Epithelial cell of proximal tubule (primary cell): ENCODE results near the gene MRPS11. TPM values are rescaled to one million over a fixed set of nuclear protein-coding genes. Genes with fewer than 3 reads are reported as not detected.

Source experiments
- DNase-seq: peaks from one replicate; pipeline ENCODE4 v3.0.0-alpha.2; 2011; ENCODE audit warnings: low read depth
- H3K4me3 ChIP-seq: 2 replicates; pipeline ENCODE4 v1.5.1; 2011; ENCODE audit warnings: low read depth, mild to moderate bottlenecking, low read length
- total RNA-seq: library from RNA; depleted of rRNA; stranded (reverse); fragments of >200 nt; gene quantifications from 2 replicates; pipeline ENCODE4 v1.2.3, GENCODE V29; 2015
- TF ChIP-seq, protein P1 (sequence below): conservative IDR thresholded peaks from 2 replicates; pipeline ENCODE4 v1.5.1; 2012; ENCODE audit warnings: low read depth, mild to moderate bottlenecking, low read length

MRPS11 gene
- 32.3 and 48.6 TPM in 2 replicates for total RNA-seq

DNA sequence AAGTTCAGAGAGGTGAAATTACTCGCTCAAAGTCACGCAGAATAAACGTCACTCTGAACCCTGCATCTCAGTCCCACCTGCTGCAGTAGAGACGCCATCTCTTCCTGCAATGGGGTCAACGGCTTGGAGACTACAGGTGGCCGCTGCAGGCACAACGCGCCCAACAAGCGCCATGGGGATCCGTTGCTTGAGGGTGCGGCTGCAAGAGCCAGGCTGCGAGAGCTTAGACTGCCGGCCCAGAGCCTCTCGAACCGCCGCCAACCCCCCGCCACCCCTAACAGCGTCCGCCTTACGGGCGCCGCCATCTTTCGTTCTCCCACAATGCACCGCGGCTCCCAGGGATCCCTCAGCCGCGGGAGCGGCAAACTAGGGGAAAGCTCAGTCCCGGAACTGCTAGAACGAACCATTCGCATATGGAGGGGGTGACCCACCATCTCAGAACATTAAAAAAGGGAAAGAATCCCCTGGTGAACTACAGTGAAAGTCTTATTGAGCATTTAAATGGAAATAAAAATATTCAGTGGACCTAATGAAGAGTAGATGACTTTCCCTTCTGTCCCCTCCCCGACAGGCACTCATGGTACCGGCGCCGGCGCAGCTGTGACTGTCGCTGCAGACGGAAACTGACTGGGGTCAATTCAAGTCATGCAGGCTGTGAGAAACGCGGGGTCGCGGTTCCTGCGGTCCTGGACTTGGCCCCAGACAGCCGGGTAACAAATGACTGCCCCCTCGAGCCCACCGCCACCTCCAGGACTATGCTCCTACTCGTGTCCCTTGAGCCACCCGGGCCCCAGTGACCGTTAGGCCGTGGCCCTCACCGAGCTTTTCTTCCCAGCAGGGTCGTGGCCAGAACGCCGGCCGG is at the start of gene MRPS11, which contains the start of gene MRPL46:
Gene MRPS11, plus strand, starts transcription at position 636 of the 862 bp plus-strand sequence. Its CDS starts 10 bp downstream, at position 646.
Gene MRPL46, minus strand, starts transcription at position 316 of the 862 bp plus-strand sequence. Its CDS starts 11 bp downstream, at position 305.
- TF ChIP-seq, protein P1, sequence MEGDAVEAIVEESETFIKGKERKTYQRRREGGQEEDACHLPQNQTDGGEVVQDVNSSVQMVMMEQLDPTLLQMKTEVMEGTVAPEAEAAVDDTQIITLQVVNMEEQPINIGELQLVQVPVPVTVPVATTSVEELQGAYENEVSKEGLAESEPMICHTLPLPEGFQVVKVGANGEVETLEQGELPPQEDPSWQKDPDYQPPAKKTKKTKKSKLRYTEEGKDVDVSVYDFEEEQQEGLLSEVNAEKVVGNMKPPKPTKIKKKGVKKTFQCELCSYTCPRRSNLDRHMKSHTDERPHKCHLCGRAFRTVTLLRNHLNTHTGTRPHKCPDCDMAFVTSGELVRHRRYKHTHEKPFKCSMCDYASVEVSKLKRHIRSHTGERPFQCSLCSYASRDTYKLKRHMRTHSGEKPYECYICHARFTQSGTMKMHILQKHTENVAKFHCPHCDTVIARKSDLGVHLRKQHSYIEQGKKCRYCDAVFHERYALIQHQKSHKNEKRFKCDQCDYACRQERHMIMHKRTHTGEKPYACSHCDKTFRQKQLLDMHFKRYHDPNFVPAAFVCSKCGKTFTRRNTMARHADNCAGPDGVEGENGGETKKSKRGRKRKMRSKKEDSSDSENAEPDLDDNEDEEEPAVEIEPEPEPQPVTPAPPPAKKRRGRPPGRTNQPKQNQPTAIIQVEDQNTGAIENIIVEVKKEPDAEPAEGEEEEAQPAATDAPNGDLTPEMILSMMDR = no peak
- no peak for DNase-seq
- H3K4me3 ChIP-seq = peak within 1 kb of the TSS; percentile 90

DNA sequence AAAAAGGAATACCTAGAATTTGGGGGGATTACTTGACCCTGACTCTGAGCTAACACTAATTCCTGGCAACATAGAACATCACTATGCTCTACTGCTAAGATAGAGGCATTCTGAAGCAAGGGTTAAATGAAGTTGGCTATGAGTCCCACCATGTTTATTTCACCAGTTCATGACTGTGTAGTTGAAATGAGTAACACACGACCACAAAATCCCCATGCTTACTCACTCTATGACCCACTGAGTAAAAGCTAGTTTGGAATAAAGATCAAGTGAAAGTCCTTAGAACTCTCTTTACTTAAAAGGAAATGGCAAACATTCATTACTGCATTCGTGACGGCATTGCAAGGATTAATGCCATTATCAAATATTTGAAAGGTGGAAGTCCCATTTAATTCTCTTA is 47.7 kb upstream of the MRPS11 start:
- no peak overlapping the region for H3K4me3 ChIP-seq
- DNase-seq = peak; percentile 9
- TF ChIP-seq, protein P1 = no peak

DNA sequence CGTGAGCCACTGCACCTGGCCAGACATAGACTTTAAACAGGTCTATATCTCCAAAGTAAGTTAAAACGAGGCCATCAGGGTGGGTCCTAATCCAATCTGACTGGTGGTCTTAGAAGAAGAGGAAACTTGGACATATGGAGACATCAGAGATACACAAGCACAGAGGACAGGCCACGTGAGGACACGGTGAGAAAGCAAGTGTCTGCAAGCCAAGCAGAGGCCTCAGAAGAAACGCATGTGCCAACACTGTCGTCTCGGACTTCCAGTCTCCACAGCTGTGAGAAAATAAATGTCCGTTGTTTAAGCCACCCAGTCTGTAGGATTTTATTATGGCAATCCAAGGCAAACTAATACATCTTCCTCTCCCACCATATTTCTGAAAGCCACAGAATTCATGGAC is 44.2 kb upstream of the MRPS11 start:
- TF ChIP-seq, protein P1 = no peak
- no peak for DNase-seq
- H3K4me3 ChIP-seq = no peak overlapping the region

DNA sequence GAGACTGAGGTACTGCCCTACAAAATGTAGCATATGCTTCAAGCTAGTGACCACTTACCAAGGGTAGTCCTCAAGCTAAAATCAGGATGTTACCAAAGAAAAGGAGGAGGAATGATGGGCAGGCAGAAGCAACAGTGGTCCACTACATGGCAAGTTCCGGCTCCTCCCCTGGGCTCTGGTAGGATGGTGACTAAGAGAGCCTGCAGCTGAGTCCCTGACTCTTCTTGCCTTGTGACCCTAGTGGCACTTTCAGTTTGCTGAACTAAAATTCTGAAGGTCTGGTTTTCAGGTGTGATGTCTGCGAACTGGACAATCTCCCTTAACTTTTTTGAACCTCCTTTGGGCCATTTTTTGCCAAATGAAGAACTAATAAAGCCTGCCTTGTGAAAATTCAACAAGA is 41.2 kb upstream of the MRPS11 start:
- TF ChIP-seq, protein P1 = no peak
- no peak for DNase-seq

DNA sequence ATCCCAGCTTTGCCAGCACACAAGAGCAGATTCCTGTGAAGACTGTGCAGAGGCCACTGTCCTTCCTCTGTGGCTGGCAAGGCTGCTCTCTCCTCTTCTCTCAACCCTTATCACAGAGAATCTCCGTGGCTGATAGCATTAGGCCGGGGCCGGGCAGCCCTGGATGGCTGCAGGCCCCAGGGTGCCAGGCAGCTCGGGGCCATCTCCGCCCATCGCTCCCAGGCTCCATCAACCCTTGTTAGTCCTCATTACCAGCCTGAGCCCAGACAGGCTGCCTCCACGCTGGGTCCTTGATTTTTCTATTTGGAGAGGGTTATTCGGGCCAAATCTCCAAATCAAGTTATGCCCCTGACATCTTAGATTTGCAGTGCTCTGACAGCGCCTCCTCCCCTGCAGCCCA is 39.5 kb upstream of the MRPS11 start:
- no peak for DNase-seq
- TF ChIP-seq, protein P1 = no peak

More for the DNA sequence above, 41.2 kb upstream of the MRPS11 start:
- H3K4me3 ChIP-seq = no peak overlapping the region

DNA sequence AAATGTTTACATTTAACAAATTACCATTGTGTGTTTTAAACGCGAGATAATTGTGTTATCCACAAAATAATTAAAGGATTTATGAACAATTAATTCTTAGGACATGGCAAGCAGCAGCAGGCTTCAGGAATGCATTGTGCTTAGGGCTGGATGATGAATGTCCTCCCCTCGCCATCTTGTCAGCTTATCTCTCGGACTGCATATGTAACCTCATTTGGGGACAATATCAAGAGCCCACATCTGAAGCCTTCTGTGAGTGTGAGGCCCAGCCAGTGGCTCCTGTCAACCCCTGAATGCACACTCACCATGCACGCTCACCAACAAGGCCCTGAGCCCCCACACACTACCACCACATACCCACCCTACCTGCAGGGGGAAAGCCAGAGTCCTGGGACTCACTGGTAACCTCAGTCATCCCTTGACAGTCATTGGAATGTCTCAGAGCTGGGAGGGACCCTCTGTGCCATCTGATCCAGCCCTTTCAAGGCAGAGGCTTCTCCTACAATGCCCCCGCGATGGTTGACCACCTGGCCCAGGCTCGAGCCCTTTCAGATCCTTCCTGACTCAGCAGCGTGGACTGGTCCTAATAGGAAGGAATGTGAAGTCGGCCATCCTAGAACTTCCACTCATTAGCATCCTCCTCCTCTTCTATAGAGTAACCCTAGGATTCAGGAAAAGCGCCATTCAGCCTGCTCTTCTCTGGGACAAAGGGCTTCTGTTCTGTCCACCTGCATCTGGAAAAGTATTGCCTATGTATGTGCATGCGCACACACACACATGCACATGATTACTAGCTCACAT is 38.5 kb upstream of the MRPS11 start:
- H3K4me3 ChIP-seq = no peak overlapping the region
- DNase-seq = no peak
- TF ChIP-seq, protein P1 = no peak

More for the DNA sequence above, 39.5 kb upstream of the MRPS11 start:
- H3K4me3 ChIP-seq = no peak overlapping the region
